Mammary epithelial cell (primary cell): ENCODE results near the gene FAM124B.

Source experiments
- EZH2 ChIP-seq: IDR thresholded peaks from 2 replicates; pipeline ENCODE4 v1.6.1; 2012; ENCODE audit warnings: low read length, inconsistent platforms, borderline replicate concordance
- TF ChIP-seq, protein P1 (sequence below), 2 donors: IDR thresholded peaks in 1 of 2; conservative IDR thresholded peaks in 1 of 2; 2 replicates each; pipeline ENCODE4 v1.5.1; 2011 to 2012; ENCODE audit warnings: inconsistent platforms in 2 of 2, low read length in 2 of 2, mild to moderate bottlenecking in 2 of 2, control low read depth in 1 of 2, low read depth in 1 of 2; ENCODE audit not compliant: insufficient read depth in 1 of 2; ENCODE audit errors: extremely low read depth in 1 of 2

DNA sequence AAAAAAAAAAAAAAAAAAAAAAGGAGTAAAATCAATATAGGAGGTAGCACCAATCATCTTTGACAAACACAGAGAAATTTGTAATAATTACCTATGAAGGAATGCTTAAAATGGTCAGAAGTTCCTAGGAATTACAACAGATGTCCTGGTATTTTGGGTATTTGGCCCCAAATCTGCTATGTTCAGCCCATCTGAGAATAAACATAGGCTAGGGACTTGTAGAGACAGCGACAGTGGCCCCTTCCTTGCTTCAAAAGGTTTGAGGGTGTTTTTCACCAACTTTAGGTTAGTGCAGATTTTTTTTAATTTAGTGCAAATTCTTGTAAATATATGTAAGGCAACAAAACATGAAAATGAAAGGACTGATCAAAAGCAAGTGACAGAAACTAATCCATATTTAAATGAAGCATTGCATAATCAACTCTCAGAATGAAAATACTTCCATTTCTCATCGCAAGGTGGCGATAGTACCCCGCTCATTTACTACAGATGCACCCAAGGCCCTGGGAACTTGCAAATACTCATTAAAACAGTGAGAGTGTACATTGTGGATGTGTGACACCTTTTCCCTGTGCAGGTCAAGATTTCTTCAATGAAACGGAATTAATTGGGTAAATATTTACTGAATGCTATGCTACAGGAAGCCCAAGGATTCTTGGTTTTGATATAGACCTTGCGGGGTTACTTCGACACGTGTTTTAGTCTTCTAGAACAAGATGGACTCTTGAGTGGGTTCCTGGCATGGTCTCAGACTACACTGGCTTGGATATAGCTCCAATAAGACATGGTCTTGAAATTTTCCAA is 44.6 kb downstream of the FAM124B start:
- TF ChIP-seq, protein P1, sequence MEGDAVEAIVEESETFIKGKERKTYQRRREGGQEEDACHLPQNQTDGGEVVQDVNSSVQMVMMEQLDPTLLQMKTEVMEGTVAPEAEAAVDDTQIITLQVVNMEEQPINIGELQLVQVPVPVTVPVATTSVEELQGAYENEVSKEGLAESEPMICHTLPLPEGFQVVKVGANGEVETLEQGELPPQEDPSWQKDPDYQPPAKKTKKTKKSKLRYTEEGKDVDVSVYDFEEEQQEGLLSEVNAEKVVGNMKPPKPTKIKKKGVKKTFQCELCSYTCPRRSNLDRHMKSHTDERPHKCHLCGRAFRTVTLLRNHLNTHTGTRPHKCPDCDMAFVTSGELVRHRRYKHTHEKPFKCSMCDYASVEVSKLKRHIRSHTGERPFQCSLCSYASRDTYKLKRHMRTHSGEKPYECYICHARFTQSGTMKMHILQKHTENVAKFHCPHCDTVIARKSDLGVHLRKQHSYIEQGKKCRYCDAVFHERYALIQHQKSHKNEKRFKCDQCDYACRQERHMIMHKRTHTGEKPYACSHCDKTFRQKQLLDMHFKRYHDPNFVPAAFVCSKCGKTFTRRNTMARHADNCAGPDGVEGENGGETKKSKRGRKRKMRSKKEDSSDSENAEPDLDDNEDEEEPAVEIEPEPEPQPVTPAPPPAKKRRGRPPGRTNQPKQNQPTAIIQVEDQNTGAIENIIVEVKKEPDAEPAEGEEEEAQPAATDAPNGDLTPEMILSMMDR (conservative IDR thresholded peaks at IDR 0.05 in 1 of 2, IDR thresholded peaks at IDR 0.05 in 1 of 2; ENCODE audit: extremely low read depth in 1 of 2, insufficient read depth in 1 of 2, low read depth in 1 of 2, low read length in 2 of 2): peak; percentile 72 to 80
- TF ChIP-seq EZH2: no peak
